Fibroblast of lung (primary cell): ENCODE measurements around the gene CDKL5. TPM values are rescaled to one million over a fixed set of nuclear protein-coding genes. Genes with fewer than 3 reads are reported as not detected.

Source experiments
- DNase-seq, 2 donors: peaks; one replicate each; pipeline versions ENCODE4 v3.0.0 to v3.0.0-alpha.2; 2010; ENCODE audit warnings: low read depth in 2 of 2
- H2AFZ ChIP-seq: 2 replicates; pipeline ENCODE4 v1.5.1; 2012; ENCODE audit warnings: low read length, control low read depth, inconsistent platforms
- H3K27ac ChIP-seq: 2 replicates; pipeline ENCODE4 v1.5.1; 2011; ENCODE audit warnings: low read length, control low read depth; ENCODE audit not compliant: insufficient read depth
- H3K27me3 ChIP-seq: 2 replicates; pipeline ENCODE4 v1.5.1; 2011; ENCODE audit warnings: mild to moderate bottlenecking, low read length; ENCODE audit not compliant: control insufficient read depth, insufficient read depth
- H3K36me3 ChIP-seq: 2 replicates; pipeline ENCODE4 v1.5.1; 2011; ENCODE audit warnings: low read length; ENCODE audit not compliant: control insufficient read depth, insufficient read depth
- H3K4me1 ChIP-seq: 2 replicates; pipeline ENCODE4 v1.5.1; 2011; ENCODE audit warnings: low read length; ENCODE audit not compliant: control insufficient read depth, insufficient read depth; ENCODE audit errors: extremely low read depth
- H3K4me2 ChIP-seq: 2 replicates; pipeline ENCODE4 v1.5.1; 2011; ENCODE audit warnings: low read length, control low read depth; ENCODE audit not compliant: insufficient read depth; ENCODE audit errors: extremely low read depth
- H3K4me3 ChIP-seq, 4 experiments: fragments of 200-600 bp in 1 of 4; sonication (generic) in 1 of 4; replicated peaks in 1 of 4; 2 replicates each; pipeline ENCODE4 v1.5.1; 2011 to 2016; ENCODE audit warnings: low read length in 4 of 4, low read depth in 3 of 4, mild to moderate bottlenecking in 3 of 4, control low read depth in 2 of 4, inconsistent platforms in 1 of 4, mixed read lengths in 1 of 4; ENCODE audit not compliant: insufficient read depth in 1 of 4; ENCODE audit errors: control extremely low read depth in 1 of 4
- H3K79me2 ChIP-seq: 2 replicates; pipeline ENCODE4 v1.5.1; 2012; ENCODE audit warnings: mild to moderate bottlenecking, low read length, inconsistent platforms; ENCODE audit not compliant: control insufficient read depth, insufficient read depth
- H3K9ac ChIP-seq: 2 replicates; pipeline ENCODE4 v1.5.1; 2011; ENCODE audit warnings: mild to moderate bottlenecking, low read length, control low read depth; ENCODE audit not compliant: insufficient read depth
- H3K9me3 ChIP-seq: 2 replicates; pipeline ENCODE4 v1.5.1; 2012; ENCODE audit warnings: low read depth, low read length; ENCODE audit not compliant: control insufficient read depth, insufficient read depth
- H4K20me1 ChIP-seq: 2 replicates; pipeline ENCODE4 v1.5.1; 2011; ENCODE audit warnings: low read length; ENCODE audit not compliant: control insufficient read depth, insufficient read depth; ENCODE audit errors: extremely low read depth
- CTCF ChIP-seq, 2 donors: IDR thresholded peaks in 1 of 2; conservative IDR thresholded peaks in 1 of 2; 1 replicate in 1 of 2; 2 replicates in 1 of 2; pipeline ENCODE4 v1.5.1; 2011 to 2012; ENCODE audit warnings: low read length in 2 of 2, control low read depth in 1 of 2, inconsistent platforms in 1 of 2, low read depth in 1 of 2, mild to moderate bottlenecking in 1 of 2
- EZH2 ChIP-seq: IDR thresholded peaks from 2 replicates; pipeline ENCODE4 v1.5.1; 2012; ENCODE audit warnings: low read length, control low read depth, mild to moderate bottlenecking; ENCODE audit errors: missing control alignments
- polyA plus RNA-seq, 2 donors: library from polyadenylated mRNA; depleted of rRNA in 1 of 2; stranded (reverse) in 1 of 2; unstranded in 1 of 2; fragments of >200 nt; gene quantifications; 2 replicates each; pipeline ENCODE4 v1.2.1, GENCODE V29; 2011 to 2012; ENCODE audit warnings: missing spikeins in 1 of 2
- total RNA-seq: library from RNA; depleted of rRNA; stranded (reverse); fragments of >200 nt; gene quantifications from 2 replicates; pipeline ENCODE4 v1.2.1, GENCODE V29; 2014

Gene CDKL5
- total and polyA plus RNA-seq, 2 donors (not counting 1 experiment from before 2014, with no cell fraction given) = 5.0 to 6.6 TPM

- no peak overlapping the region for H3K9ac ChIP-seq
- H3K27me3 ChIP-seq = no peaks in the 10 kb centered on the region
- H4K20me1 ChIP-seq = no peaks in the 10 kb centered on the region
- H3K27ac ChIP-seq = no peak overlapping the region
- H2AFZ ChIP-seq = no peak overlapping the region
- H3K4me2 ChIP-seq = no peak overlapping the region
- H3K4me3 ChIP-seq = no peak overlapping the region
- no peaks in the 10 kb centered on the region for H3K36me3 ChIP-seq
- H3K79me2 ChIP-seq = no peaks in the 10 kb centered on the region
- H3K4me1 ChIP-seq = no peaks in the 10 kb centered on the region
- no peaks in the 10 kb centered on the region for H3K9me3 ChIP-seq
- peak in 1 of 2 donors; percentile 36 for DNase-seq
- TF ChIP-seq EZH2 = no peak
- no peak for TF ChIP-seq CTCF (conservative IDR thresholded peaks at IDR 0.05 in 1 of 2, IDR thresholded peaks at IDR 0.05 in 1 of 2; ENCODE audit: low read depth in 1 of 2, low read length in 2 of 2)
Observed at GRCh38 chrX:18406531-18407266, 18.7 kb upstream of the CDKL5 start.

DNA sequence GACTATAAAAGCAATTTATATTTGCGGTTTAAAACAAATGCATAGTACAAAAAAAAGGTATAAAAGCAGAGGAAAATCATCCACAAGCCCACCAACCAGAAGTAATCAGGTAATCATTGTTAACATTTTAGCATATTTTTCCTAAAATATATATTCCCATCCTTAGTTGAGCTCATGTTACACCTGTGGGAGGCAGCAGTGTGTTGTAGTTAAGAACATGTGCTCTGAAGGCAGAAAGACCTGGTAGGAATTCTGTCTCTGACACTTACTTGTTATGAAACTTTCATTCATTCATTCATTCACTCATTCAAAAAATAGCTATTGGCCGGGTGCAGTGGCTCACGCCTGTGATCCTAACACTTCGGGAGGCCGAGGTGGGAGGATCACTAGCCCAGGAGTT lies 15.4 kb upstream of the CDKL5 start:
- no peak overlapping the region for H2AFZ ChIP-seq
- H4K20me1 ChIP-seq = no peaks in the 10 kb centered on the region
- H3K9ac ChIP-seq = no peak overlapping the region
- no peak overlapping the region for H3K4me2 ChIP-seq
- no peaks in the 10 kb centered on the region for H3K9me3 ChIP-seq
- no peaks in the 10 kb centered on the region for H3K36me3 ChIP-seq
- DNase-seq = peak; percentile 41 to 68
- no peak overlapping the region for H3K4me3 ChIP-seq
- H3K27ac ChIP-seq = no peak overlapping the region
- no peaks in the 10 kb centered on the region for H3K79me2 ChIP-seq
- no peaks in the 10 kb centered on the region for H3K4me1 ChIP-seq
- no peaks in the 10 kb centered on the region for H3K27me3 ChIP-seq
- TF ChIP-seq EZH2 = no peak
- TF ChIP-seq CTCF (conservative IDR thresholded peaks at IDR 0.05 in 1 of 2, IDR thresholded peaks at IDR 0.05 in 1 of 2; ENCODE audit: low read depth in 1 of 2, low read length in 2 of 2) = peak; percentile 19 to 38

DNA sequence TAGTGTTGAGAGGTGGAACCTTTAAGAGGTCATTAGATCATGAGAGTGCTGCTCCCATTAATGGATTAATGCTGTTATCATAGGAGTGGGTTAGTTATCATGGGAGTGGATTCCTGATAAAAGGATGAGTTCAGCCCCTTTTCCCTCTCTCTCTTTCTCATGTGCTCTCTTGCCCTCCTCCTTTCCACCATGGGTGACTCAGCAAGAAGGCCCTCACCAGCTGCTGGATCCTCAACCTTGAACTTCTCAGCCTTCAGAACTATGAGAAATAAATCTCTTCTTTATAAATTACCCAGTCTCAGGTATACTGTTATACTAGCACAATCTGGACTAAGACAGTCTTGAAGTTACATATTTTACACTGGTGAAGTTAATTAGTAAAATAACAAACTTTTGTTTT lies 10.0 kb upstream of the CDKL5 start:
- Histone ChIP-seq H3K9ac (no peak overlapping the region), H3K36me3 (no peaks in the 10 kb centered on the region), H3K4me1 (no peaks in the 10 kb centered on the region), H3K4me2 (no peak overlapping the region), H3K9me3 (no peaks in the 10 kb centered on the region), H2AFZ (no peak overlapping the region), H4K20me1 (no peaks in the 10 kb centered on the region), H3K4me3 (no peak overlapping the region), H3K27me3 (no peaks in the 10 kb centered on the region), H3K27ac (no peak overlapping the region), H3K79me2 (no peaks in the 10 kb centered on the region)
- TF ChIP-seq EZH2 (no peak), CTCF (conservative IDR thresholded peaks at IDR 0.05 in 1 of 2, IDR thresholded peaks at IDR 0.05 in 1 of 2; ENCODE audit: low read depth in 1 of 2, low read length in 2 of 2) (no peak)
- peak; percentile 28 to 32 for DNase-seq
